Transverse colon (tissue), 4 donors: ENCODE results near the gene ANXA6. TPM values are rescaled to one million over a fixed set of nuclear protein-coding genes. Genes with fewer than 3 reads are reported as not detected.

Source experiments
- DNase-seq: peaks from one replicate; pipeline ENCODE4 v3.0.0-alpha.2; 2019
- H3K27ac ChIP-seq, 4 donors: fragments of 200-600 bp; sonication (generic); 2 replicates each; pipeline ENCODE4 v1.5.1; 2016 to 2018; ENCODE audit warnings: inconsistent platforms in 4 of 4
- H3K27me3 ChIP-seq: fragments of 200-600 bp; sonication (generic); 2 replicates; pipeline ENCODE4 v1.5.1; 2017; ENCODE audit warnings: inconsistent platforms
- H3K36me3 ChIP-seq, 4 donors: fragments of 200-600 bp; sonication (generic); 2 replicates each; pipeline ENCODE4 v1.5.1; 2017 to 2019; ENCODE audit warnings: inconsistent platforms in 4 of 4
- H3K4me1 ChIP-seq, 4 donors: fragments of 200-600 bp; sonication (generic); 2 replicates each; pipeline ENCODE4 v1.5.1; 2017 to 2020; ENCODE audit warnings: inconsistent platforms in 4 of 4
- H3K4me3 ChIP-seq, 4 donors: fragments of 200-600 bp; sonication (generic); 1 replicate in 1 of 4; 2 replicates in 3 of 4; pipeline versions ENCODE4 v1.5.1 to v1.6.1; 2017 to 2019; ENCODE audit warnings: inconsistent platforms in 4 of 4
- H3K9me3 ChIP-seq, 2 donors: fragments of 200-600 bp; sonication (generic); 2 replicates each; pipeline ENCODE4 v1.5.1; 2017 to 2019; ENCODE audit warnings: inconsistent platforms in 2 of 2
- CTCF ChIP-seq, 5 experiments: fragments of 200-600 bp in 3 of 5; fragments of 450-650 bp in 2 of 5; sonication (generic) in 3 of 5; IDR thresholded peaks; 1 replicate in 2 of 5; 2 replicates in 3 of 5; pipeline ENCODE4 v1.5.1; 2016 to 2017; ENCODE audit warnings: antibody characterized with exemption in 5 of 5, inconsistent platforms in 3 of 5, mild to moderate bottlenecking in 2 of 5, moderate library complexity in 1 of 5
- EP300 ChIP-seq: sonication (generic); formaldehyde crosslinking; IDR thresholded peaks from one replicate; pipeline ENCODE4 v1.6.1; 2017; ENCODE audit warnings: antibody characterized with exemption, low read depth
- POLR2A ChIP-seq: fragments of 450-650 bp; IDR thresholded peaks from one replicate; pipeline ENCODE4 v1.6.1; 2016; ENCODE audit warnings: antibody characterized with exemption, mild to moderate bottlenecking, moderate library complexity
- POLR2AphosphoS5 ChIP-seq, 3 donors: sonication (generic); formaldehyde crosslinking; IDR thresholded peaks; one replicate each; pipeline ENCODE4 v1.6.1; 2016; ENCODE audit warnings: antibody characterized with exemption in 3 of 3
- WGBS, 2 donors: methylation state at CpG; one replicate each; pipeline ENCODE4 v1.1.5; 2018; ENCODE audit warnings: low coverage in 1 of 2; 5-methylcytosine and 5-hydroxymethylcytosine counted together
- in situ Hi-C, 4 donors: fragments of 200-750 bp; cut with MboI; loops; one replicate each; pipeline versions ENCODE4 v1.15.0 to v1.15.1; 2017; ENCODE audit warnings: low sequenced_read_pairs in 3 of 4, low pct_ligation_motif_present in 1 of 4, low pct_unique_long_range_greater_than_20kb in 1 of 4
- intact Hi-C: fragments of 100-400 bp; cut with DNase I; formaldehyde crosslinking; loops from one replicate; pipeline ENCODE4 v1.15.1; 2023; ENCODE audit warnings: low total_unique reads
- total RNA-seq, 4 donors: library from RNA; depleted of rRNA; stranded (reverse); fragments of >200 nt; gene quantifications; one replicate each; pipeline ENCODE4 v1.1.0, GENCODE V29; 2016

The ANXA6 gene
- total RNA-seq, 4 donors from 2014 or later, result 19.1 to 79.0 (median 55.3) TPM

GRCh38 chr5:151101746-151102145, 55.8 kb downstream of the ANXA6 start:
- in situ Hi-C loops (no loop called here), intact Hi-C loops (no loop called here)
- H3K36me3 ChIP-seq, result no peaks in the 10 kb centered on the region
- H3K4me3 ChIP-seq, result no peak overlapping the region
- 78 to 80% methylated on average over 2 to 4 of the region's 4 CpGs for WGBS, 2 donors
- peak overlapping the region; percentile 66 to 79 (median 70) for H3K27ac ChIP-seq
- TF ChIP-seq CTCF (IDR thresholded peaks at IDR 0.05) (no peak), POLR2A (no peak), POLR2AphosphoS5 (IDR thresholded peaks at IDR 0.05) (no peak), EP300 (no peak)
- H3K9me3 ChIP-seq, result no peaks in the 10 kb centered on the region
- peaks cover 14 to 77% (median 46%) of the 10 kb centered on the region in 4 donors for H3K4me1 ChIP-seq
- DNase-seq, result no peak
- H3K27me3 ChIP-seq, result no peaks in the 10 kb centered on the region

GRCh38 chr5:151101151-151101550, 56.4 kb downstream of the ANXA6 start:
- intact Hi-C loops, result no loop called here
- 81 to 89% methylated on average over 5 to 8 of the region's 9 CpGs for WGBS, 2 donors
- Histone ChIP-seq H3K27me3 (no peaks in the 10 kb centered on the region), H3K4me1 (peaks cover 8 to 77% (median 46%) of the 10 kb centered on the region in 4 donors), H3K27ac (peak overlapping the region; percentile 66 to 79 (median 70)), H3K36me3 (no peaks in the 10 kb centered on the region), H3K4me3 (no peak overlapping the region), H3K9me3 (no peaks in the 10 kb centered on the region)
- no peak for DNase-seq
- TF ChIP-seq POLR2A (no peak), CTCF (IDR thresholded peaks at IDR 0.05) (no peak), EP300 (no peak), POLR2AphosphoS5 (IDR thresholded peaks at IDR 0.05) (no peak)
- in situ Hi-C loops, result no loop called here

GRCh38 chr5:151100681-151101080, 56.9 kb downstream of the ANXA6 start:
- no peaks in the 10 kb centered on the region for H3K9me3 ChIP-seq
- peaks cover 9 to 77% (median 46%) of the 10 kb centered on the region in 4 donors for H3K4me1 ChIP-seq
- H3K36me3 ChIP-seq, result no peaks in the 10 kb centered on the region
- peak overlapping the region; percentile 66 to 79 (median 70) for H3K27ac ChIP-seq
- TF ChIP-seq EP300, result no peak
- TF ChIP-seq CTCF (IDR thresholded peaks at IDR 0.05), result no peak
- no peak for TF ChIP-seq POLR2AphosphoS5 (IDR thresholded peaks at IDR 0.05)
- TF ChIP-seq POLR2A, result no peak
- WGBS, 2 donors, result 79 to 85% methylated on average over 4 of the region's 4 CpGs
- no peak for DNase-seq
- H3K27me3 ChIP-seq, result no peaks in the 10 kb centered on the region
- H3K4me3 ChIP-seq, result no peak overlapping the region
- in situ Hi-C loops, result no loop called here
- intact Hi-C loops, result no loop called here

- Histone ChIP-seq H3K4me1 (peaks cover 25 to 83% (median 59%) of the 10 kb centered on the region in 4 donors), H3K36me3 (no peaks in the 10 kb centered on the region), H3K27me3 (no peaks in the 10 kb centered on the region), H3K4me3 (no peak overlapping the region), H3K9me3 (no peaks in the 10 kb centered on the region), H3K27ac (peak overlapping the region; percentile 7 to 79 (median 44))
- in situ Hi-C loops, result no loop called here
- DNase-seq, result no peak
- TF ChIP-seq POLR2AphosphoS5 (IDR thresholded peaks at IDR 0.05), result no peak
- TF ChIP-seq POLR2A, result no peak
- TF ChIP-seq EP300, result no peak
- no peak for TF ChIP-seq CTCF (IDR thresholded peaks at IDR 0.05)
- 71 to 80% methylated on average over 1 to 4 of the region's 4 CpGs for WGBS, 2 donors
- intact Hi-C loops, result no loop called here
These were observed 58.8 kb downstream of the ANXA6 start for GRCh38 chr5:151098768-151099121.
